Measurements from ENCODE around the gene GLI3. TPM values are rescaled to one million over a fixed set of nuclear protein-coding genes. Genes with fewer than 3 reads are reported as not detected.

The GLI3 gene
- total RNA-seq, 1 experiment from 2014 or later: 45.0 TPM

GRCh38 chr7:42263971-42264370, 27.0 kb upstream of the GLI3 start:
- Histone ChIP-seq H2BK20ac (ENCODE audit: low read depth, low read length, poor library complexity, severe bottlenecking) (no peak overlapping the region), H3K18ac (ENCODE audit: insufficient read length, low read depth, low read length) (peak overlapping the region; percentile 34), H2AFZ (ENCODE audit: low read length) (no peak overlapping the region), H2BK12ac (ENCODE audit: insufficient read length, low read depth, low read length) (no peak overlapping the region), H2BK5ac (ENCODE audit: insufficient read length, low read length) (no peak overlapping the region), H2AK5ac (ENCODE audit: insufficient read length, low read length) (no peak overlapping the region), H3K56ac (ENCODE audit: insufficient read length, low read depth, low read length) (peak overlapping the region; percentile 82), H3K4me2 (ENCODE audit: insufficient read depth, insufficient read length, low read length) (no peak overlapping the region), H3K9me3 (ENCODE audit: control insufficient read depth, low read depth, low read length) (no peaks in the 10 kb centered on the region), H2BK120ac (ENCODE audit: low read depth, low read length, poor library complexity, severe bottlenecking) (no peak overlapping the region), H3K4me1 (ENCODE audit: insufficient read depth, low read length) (peaks cover 7% of the 10 kb centered on the region; the same call in 1 of the 2 replicates), H3K27ac (ENCODE audit: insufficient read length, low read depth, low read length) (no peak overlapping the region), H3K79me1 (ENCODE audit: insufficient read depth, low read depth, low read length, poor library complexity, severe bottlenecking) (no peaks in the 10 kb centered on the region), H3K27me3 (ENCODE audit: insufficient read depth, low read length) (no peaks in the 10 kb centered on the region), H3K79me2 (ENCODE audit: insufficient read depth, low read length) (no peaks in the 10 kb centered on the region), H3T11ph (ENCODE audit: low read length) (no peak overlapping the region), H3K4ac (ENCODE audit: low read depth, low read length) (no peak overlapping the region), H4K91ac (ENCODE audit: insufficient read length, low read depth, low read length) (no peak overlapping the region), H3K9ac (ENCODE audit: extremely low read depth, insufficient read length, low read length) (no peak overlapping the region), H2BK15ac (ENCODE audit: low read depth, low read length) (peak overlapping the region; percentile 37; the same call in 1 of the 2 replicates), H4K20me1 (ENCODE audit: control insufficient read depth, insufficient read depth, insufficient read length) (no peaks in the 10 kb centered on the region), H4K5ac (ENCODE audit: insufficient read length, low read depth, low read length) (no peak overlapping the region), H3K14ac (ENCODE audit: insufficient read depth, low read length) (no peak overlapping the region), H4K8ac (replicated peaks; ENCODE audit: insufficient read length, low read depth, low read length) (no peak overlapping the region), H3K23me2 (ENCODE audit: insufficient read length, low read depth, low read length, poor library complexity, severe bottlenecking) (no peaks in the 10 kb centered on the region), H3K23ac (ENCODE audit: insufficient read length, low read depth, low read length) (no peak overlapping the region)
- no peak for DNase-seq
- Mint-ChIP-seq H3K4me1 (peaks cover 20 to 21% of the 10 kb centered on the region in 2 experiments), H3K27me3 (ENCODE audit: low read depth) (no peaks in the 10 kb centered on the region), H3K27ac (no peak overlapping the region), H3K9me3 (no peaks in the 10 kb centered on the region), H3K36me3 (ENCODE audit: insufficient read depth in 1 of 3, low read depth in 3 of 3) (no peaks in the 10 kb centered on the region), H3K4me3 (no peak overlapping the region)
- no CpG with 5 or more reads among the region's 4 CpGs for WGBS (ENCODE audit: extremely low coverage, insufficient read length, low lambda C conversion rate)
- TF ChIP-seq CTCF (conservative IDR thresholded peaks at IDR 0.05): no peak
